GM12878 (cell line): ENCODE results near the gene GTF2A1. TPM values are rescaled to one million over a fixed set of nuclear protein-coding genes. Genes with fewer than 3 reads are reported as not detected.

Experiments
- ATAC-seq: fragments of 200-7000 bp; cut with Tn5 transposase; 3 replicates; pipeline ENCODE4 v1.9.1; 2020; ENCODE audit warnings: mild to moderate bottlenecking, moderate library complexity
- BruUV-seq: library from RNA; stranded (reverse); fragments of 400-500 nt; replicated peaks from 2 replicates; lab custom pipeline; 2021; lab: Mats Ljungman, UMichigan
- CTCF ChIA-PET: fragments of 300-600 bp; sonication (Branson Sonifier 250); formaldehyde crosslinking; extraction: SDS; loops from one replicate; lab custom pipeline; 2021; ENCODE audit warnings: inconsistent platforms; lab: Yijun Ruan, JAX
- POLR2A ChIA-PET: fragments of 350-600 bp; formaldehyde crosslinking; extraction: SDS; loops from one replicate; lab custom pipeline; 2021; ENCODE audit warnings: inconsistent platforms; lab: Charles Lee
- RAD21 ChIA-PET: fragments of 300-600 bp; sonication (Branson Sonifier 250); formaldehyde crosslinking; loops from one replicate; lab custom pipeline; 2023; ENCODE audit warnings: antibody characterized with exemption; ENCODE audit not compliant: unreplicated experiment; lab: Charles Lee
- SMC1A ChIA-PET: fragments of 300-600 bp; sonication (Branson Sonifier 250); formaldehyde crosslinking; loops from one replicate; lab custom pipeline; 2023; ENCODE audit not compliant: unreplicated experiment, uncharacterized antibody; lab: Charles Lee
- DNase-seq: peaks from one replicate; pipeline ENCODE4 v3.0.0-alpha.2; 2011; ENCODE audit warnings: low read depth, low spot score
- FAIRE-seq: peaks from 3 replicates; lab custom pipeline; 2011; peaks lifted over from hg19 to GRCh38; lab: Jason Lieb, UNC
- H2AFZ ChIP-seq: 2 replicates; pipeline ENCODE4 v1.6.0; 2011; ENCODE audit warnings: low read depth, low read length, control low read depth; ENCODE audit not compliant: control insufficient read depth
- H3K27ac ChIP-seq: 2 replicates; pipeline ENCODE4 v1.5.1; 2011; ENCODE audit warnings: control low read depth; ENCODE audit not compliant: control insufficient read depth, insufficient read depth
- H3K27me3 ChIP-seq, 2 experiments: replicated peaks in 1 of 2; 2 replicates each; pipeline versions ENCODE4 v1.6.0 to v1.6.1; 2011; ENCODE audit warnings: low read length in 1 of 2; ENCODE audit not compliant: control insufficient read depth in 2 of 2, insufficient read depth in 2 of 2
- H3K36me3 ChIP-seq, 2 experiments: 2 replicates each; pipeline ENCODE4 v1.5.1; 2011; ENCODE audit warnings: low read length in 1 of 2; ENCODE audit not compliant: control insufficient read depth in 2 of 2, insufficient read depth in 2 of 2
- H3K4me1 ChIP-seq: 2 replicates; pipeline ENCODE4 v1.6.1; 2011; ENCODE audit warnings: mild to moderate bottlenecking, low read length, moderate library complexity, mixed read lengths; ENCODE audit not compliant: control insufficient read depth, insufficient read depth
- H3K4me2 ChIP-seq: 2 replicates; pipeline ENCODE4 v1.6.0; 2011; ENCODE audit warnings: control low read depth; ENCODE audit not compliant: control insufficient read depth, insufficient read depth
- H3K4me3 ChIP-seq: fragments of 200-600 bp; sonication (generic); 2 replicates; pipeline ENCODE4 v1.5.1; 2016
- H3K79me2 ChIP-seq: 2 replicates; pipeline ENCODE4 v1.6.0; 2011; ENCODE audit warnings: low read length; ENCODE audit not compliant: control insufficient read depth, insufficient read depth
- H3K9ac ChIP-seq: 2 replicates; pipeline ENCODE4 v1.8.0; 2011; ENCODE audit warnings: low read length, control low read depth, mixed read lengths; ENCODE audit not compliant: control insufficient read depth, insufficient read depth
- H3K9me3 ChIP-seq: replicated peaks from 3 replicates; pipeline ENCODE4 v1.5.1; 2011; ENCODE audit warnings: mild to moderate bottlenecking, low read length; ENCODE audit not compliant: control insufficient read depth, insufficient read depth
- H4K20me1 ChIP-seq: 2 replicates; pipeline ENCODE4 v1.6.0; 2011; ENCODE audit not compliant: control insufficient read depth, insufficient read depth
- BCL11A ChIP-seq: IDR thresholded peaks from 2 replicates; pipeline ENCODE4 v1.6.1; 2011; ENCODE audit warnings: low read depth, low read length
- CEBPB ChIP-seq, 2 experiments: fragments of 150-350 bp in 1 of 2; IDR thresholded peaks; 2 replicates each; pipeline ENCODE4 v1.6.1; 2012 to 2014; ENCODE audit warnings: low read depth in 2 of 2, low read length in 2 of 2, borderline replicate concordance in 1 of 2, inconsistent platforms in 1 of 2
- ETV6 ChIP-seq, 2 experiments: fragments of 450-650 bp in 1 of 2; IDR thresholded peaks in 1 of 2; conservative IDR thresholded peaks in 1 of 2; 2 replicates each; pipeline ENCODE4 v1.6.1; 2014; ENCODE audit warnings: antibody characterized with exemption in 1 of 2, borderline replicate concordance in 1 of 2, low read depth in 1 of 2, mild to moderate bottlenecking in 1 of 2, moderate library complexity in 1 of 2
- FOXK2 ChIP-seq: fragments of 450-650 bp; IDR thresholded peaks from 2 replicates; pipeline ENCODE4 v1.6.1; 2017; ENCODE audit warnings: mild to moderate bottlenecking, moderate library complexity
- MAX ChIP-seq: IDR thresholded peaks from 2 replicates; pipeline ENCODE4 v1.6.1; 2012; ENCODE audit warnings: low read depth, low read length, improper control_type of control experiment
- MYC ChIP-seq: IDR thresholded peaks from 2 replicates; pipeline ENCODE4 v1.6.1; 2011; ENCODE audit warnings: mild to moderate bottlenecking, low read length, moderate library complexity, inconsistent platforms; ENCODE audit not compliant: insufficient read depth, insufficient replicate concordance, insufficient read length, severe bottlenecking
- NFIC ChIP-seq: IDR thresholded peaks from 2 replicates; pipeline ENCODE4 v1.6.1; 2012; ENCODE audit warnings: low read depth, mild to moderate bottlenecking, inconsistent platforms, low read length, moderate library complexity
- NR2F1 ChIP-seq: fragments of 450-650 bp; conservative IDR thresholded peaks from 2 replicates; pipeline ENCODE4 v1.6.1; 2017; ENCODE audit warnings: mild to moderate bottlenecking
- SUPT20H ChIP-seq: IDR thresholded peaks from 2 replicates; pipeline ENCODE4 v1.6.1; 2011; ENCODE audit warnings: low read depth, mild to moderate bottlenecking, low read length, moderate library complexity, borderline replicate concordance; ENCODE audit not compliant: control insufficient read depth
- TARDBP ChIP-seq: IDR thresholded peaks from 2 replicates; pipeline ENCODE4 v1.6.1; 2016; ENCODE audit warnings: borderline replicate concordance
- TCF3 ChIP-seq: IDR thresholded peaks from 2 replicates; pipeline ENCODE4 v1.6.1; 2012; ENCODE audit warnings: low read depth, mild to moderate bottlenecking, low read length, borderline replicate concordance; ENCODE audit not compliant: insufficient read depth
- whole genome bisulfite sequencing: methylation state at CpG from one replicate; pipeline ENCODE4 v1.1.6; 2016; ENCODE audit warnings: low lambda C conversion rate; ENCODE audit not compliant: insufficient replicate concordance, insufficient coverage; ENCODE audit errors: missing lambda C conversion rate; 5-methylcytosine and 5-hydroxymethylcytosine counted together
- in situ Hi-C: fragments of 300-500 bp; cut with MboI; formaldehyde crosslinking; loops from 9 replicates; pipeline ENCODE4 v1.14.3; 2018; ENCODE audit warnings: mixed read lengths
- intact Hi-C: fragments of 100-400 bp; cut with micrococcal nuclease; formaldehyde crosslinking; loops from one replicate; pipeline ENCODE4 v1.14.2; 2022; ENCODE audit not compliant: unreplicated experiment
- polyA plus RNA-seq, 11 experiments: library from polyadenylated mRNA; depleted of rRNA in 4 of 11; unstranded in 6 of 11; stranded (reverse) in 5 of 11; fragments of >200 nt; fragmentation: Nextera tagmentation in 4 of 11; fragmentation: Illumina TruSeq in 1 of 11; extraction: Ambion mirVana in 4 of 11; extraction: Trizol in 1 of 11; gene quantifications; 1 replicate in 1 of 11; 2 replicates in 10 of 11; pipeline versions ENCODE4 v1.2.1 to v1.2.3, GENCODE V29; 2011 to 2016; ENCODE audit warnings: inconsistent platforms in 2 of 11, missing spikeins in 2 of 11, low read depth in 1 of 11
- total RNA-seq, 4 experiments: library from RNA; depleted of rRNA in 3 of 4; stranded (reverse); fragments of >200 nt in 3 of 4; fragmentation: Illumina TruSeq in 1 of 4; extraction: Trizol in 1 of 4; gene quantifications; 2 replicates each; pipeline versions ENCODE4 v1.2.1 to v1.2.3, GENCODE V29; 2013 to 2021
- TF ChIP-seq, protein P1 (sequence below): fragments of 450-650 bp; IDR thresholded peaks from 2 replicates; pipeline ENCODE4 v1.6.1; 2017; ENCODE audit warnings: low read depth, mild to moderate bottlenecking, moderate library complexity

GTF2A1 gene
- total and polyA plus RNA-seq, 10 of the 15 experiments (the other 5 are each of a cell fraction or from before 2014, with no cell fraction given): 2.5 to 28.7 (median 14.9) TPM

DNA sequence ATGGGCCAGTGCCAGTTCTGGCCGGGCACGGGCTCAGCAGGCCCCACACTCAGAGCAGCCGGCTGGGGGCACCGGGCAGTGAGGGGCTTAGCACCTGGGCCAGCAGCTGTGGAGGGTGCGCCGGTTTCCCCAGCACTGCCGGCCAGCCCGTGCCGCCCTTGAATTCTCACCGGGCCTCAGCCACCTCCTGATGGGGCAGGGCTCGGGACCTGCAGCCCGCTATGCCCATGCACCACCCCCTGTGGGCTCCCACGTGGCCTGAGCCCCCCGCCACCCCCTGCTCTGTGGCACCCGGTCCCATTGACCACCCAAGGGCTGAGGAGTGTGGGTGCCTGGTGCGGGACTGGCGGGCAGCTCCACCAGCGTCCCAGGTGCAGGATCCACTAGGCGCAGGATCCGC lies 15.4 kb upstream of the GTF2A1 start:
- Histone ChIP-seq H3K4me3 (no peak overlapping the region), H3K27ac (no peak overlapping the region), H4K20me1 (no peaks in the 10 kb centered on the region), H3K9me3 (no peaks in the 10 kb centered on the region), H3K4me2 (no peak overlapping the region), H3K27me3 (no peaks in the 10 kb centered on the region), H3K9ac (no peak overlapping the region), H3K4me1 (no peaks in the 10 kb centered on the region), H3K79me2 (no peaks in the 10 kb centered on the region), H2AFZ (no peak overlapping the region), H3K36me3 (no peaks in the 10 kb centered on the region)
- ATAC-seq (no peak), DNase-seq (no peak), FAIRE-seq (no peak)
- in situ Hi-C loops (no loop called here), intact Hi-C loops (no loop called here)
- no peak for TF ChIP-seq MYC
- no peak for TF ChIP-seq CEBPB (IDR thresholded peaks at IDR 0.05; ENCODE audit: borderline replicate concordance in 1 of 2, low read depth in 2 of 2, low read length in 2 of 2)
- no peak for TF ChIP-seq NFIC
- TF ChIP-seq, protein P1, sequence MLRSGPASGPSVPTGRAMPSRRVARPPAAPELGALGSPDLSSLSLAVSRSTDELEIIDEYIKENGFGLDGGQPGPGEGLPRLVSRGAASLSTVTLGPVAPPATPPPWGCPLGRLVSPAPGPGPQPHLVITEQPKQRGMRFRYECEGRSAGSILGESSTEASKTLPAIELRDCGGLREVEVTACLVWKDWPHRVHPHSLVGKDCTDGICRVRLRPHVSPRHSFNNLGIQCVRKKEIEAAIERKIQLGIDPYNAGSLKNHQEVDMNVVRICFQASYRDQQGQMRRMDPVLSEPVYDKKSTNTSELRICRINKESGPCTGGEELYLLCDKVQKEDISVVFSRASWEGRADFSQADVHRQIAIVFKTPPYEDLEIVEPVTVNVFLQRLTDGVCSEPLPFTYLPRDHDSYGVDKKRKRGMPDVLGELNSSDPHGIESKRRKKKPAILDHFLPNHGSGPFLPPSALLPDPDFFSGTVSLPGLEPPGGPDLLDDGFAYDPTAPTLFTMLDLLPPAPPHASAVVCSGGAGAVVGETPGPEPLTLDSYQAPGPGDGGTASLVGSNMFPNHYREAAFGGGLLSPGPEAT: no peak
- TF ChIP-seq TARDBP: no peak
- TF ChIP-seq FOXK2: no peak
- TF ChIP-seq ETV6 (conservative IDR thresholded peaks at IDR 0.05 in 1 of 2, IDR thresholded peaks at IDR 0.05 in 1 of 2; ENCODE audit: borderline replicate concordance in 1 of 2, low read depth in 1 of 2): no peak
- no peak for TF ChIP-seq TCF3
- no peak for TF ChIP-seq SUPT20H
- TF ChIP-seq MAX: no peak
- TF ChIP-seq BCL11A: no peak
- no peak for TF ChIP-seq NR2F1
- 82% methylated on average over 18 of the region's 20 CpGs for WGBS
- ChIA-PET POLR2A (no interaction called here), SMC1A (interaction anchor here (1.6 kb wide), 1 partner anchor 15 kb away, joined by 7 read pairs; the partner anchor contains the start of gene GTF2A1), CTCF (interaction anchor here (1.2 to 2.0 kb wide), 3 partner anchors 34 to 228 kb away, joined by 4 to 5 read pairs (median 4); no protein-coding TSS in a partner anchor), RAD21 (no interaction called here)
- no TSS peak for BruUV-seq
